Muscle layer of colon (tissue), 2 donors: Measurements from ENCODE around the gene ATP6V0C.

Source experiments
- H3K27ac ChIP-seq: one replicate; pipeline ENCODE4 v1.7.0; 2013; ENCODE audit warnings: low read depth, mild to moderate bottlenecking, low read length, moderate library complexity
- H3K27me3 ChIP-seq, 2 donors: one replicate each; pipeline ENCODE4 v1.7.0; 2013; ENCODE audit warnings: low read length in 2 of 2, mild to moderate bottlenecking in 2 of 2; ENCODE audit not compliant: insufficient read depth in 2 of 2, control insufficient read depth in 1 of 2
- H3K36me3 ChIP-seq: one replicate; pipeline ENCODE4 v1.7.0; 2013; ENCODE audit warnings: mild to moderate bottlenecking, low read length; ENCODE audit not compliant: insufficient read depth
- H3K4me1 ChIP-seq: one replicate; pipeline ENCODE4 v1.7.0; 2013; ENCODE audit warnings: mild to moderate bottlenecking, low read length; ENCODE audit not compliant: insufficient read depth
- H3K4me3 ChIP-seq, 2 donors: one replicate each; pipeline ENCODE4 v1.7.0; 2013; ENCODE audit warnings: low read length in 2 of 2, low read depth in 1 of 2, mild to moderate bottlenecking in 1 of 2, moderate library complexity in 1 of 2
- H3K9ac ChIP-seq: one replicate; pipeline ENCODE4 v1.7.0; 2013; ENCODE audit warnings: low read length
- H3K9me3 ChIP-seq: one replicate; pipeline ENCODE4 v1.7.0; 2013; ENCODE audit warnings: mild to moderate bottlenecking, low read length
- donor health status: abdominal sarcoma.
- donor health status: Adenocarcinoma of cecum.

Gene ATP6V0C

GRCh38 chr16:2485811-2486507, 27.8 kb upstream of the ATP6V0C start:
- Histone ChIP-seq H3K36me3 (no peaks in the 10 kb centered on the region), H3K9ac (no peak overlapping the region), H3K27me3 (no peaks in the 10 kb centered on the region), H3K4me1 (peaks cover 25% of the 10 kb centered on the region), H3K4me3 (no peak overlapping the region), H3K9me3 (no peaks in the 10 kb centered on the region), H3K27ac (no peak overlapping the region)

- peaks cover 25% of the 10 kb centered on the region for H3K4me1 ChIP-seq
- no peak overlapping the region for H3K27ac ChIP-seq
- no peaks in the 10 kb centered on the region for H3K27me3 ChIP-seq
- H3K36me3 ChIP-seq = no peaks in the 10 kb centered on the region
- H3K9ac ChIP-seq = no peak overlapping the region
- H3K9me3 ChIP-seq = no peaks in the 10 kb centered on the region
- no peak overlapping the region for H3K4me3 ChIP-seq
These were observed 26.9 kb upstream of the ATP6V0C start for GRCh38 chr16:2486645-2487516.

DNA sequence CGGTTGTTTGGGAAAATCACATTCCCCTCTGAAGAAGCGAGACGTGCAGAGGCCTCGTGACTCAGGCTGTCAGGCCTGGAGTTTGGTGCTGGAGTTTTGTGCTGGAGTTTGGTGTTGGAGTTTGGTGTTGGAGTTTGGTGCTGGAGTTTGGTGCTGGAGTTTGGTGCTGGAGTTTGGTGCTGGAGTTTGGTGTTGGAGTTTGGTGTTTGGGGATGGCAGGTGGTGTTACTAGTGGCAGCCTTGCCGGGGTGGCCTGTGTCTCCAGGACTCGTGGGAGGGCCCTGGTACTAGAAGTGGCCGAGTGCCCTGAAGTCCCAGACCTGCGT, 26.3 kb upstream of the ATP6V0C start:
- H3K9ac ChIP-seq = no peak overlapping the region
- peaks cover 20% of the 10 kb centered on the region for H3K4me1 ChIP-seq
- H3K9me3 ChIP-seq = no peaks in the 10 kb centered on the region
- no peak overlapping the region for H3K27ac ChIP-seq
- H3K27me3 ChIP-seq = no peaks in the 10 kb centered on the region
- H3K4me3 ChIP-seq = no peak overlapping the region
- H3K36me3 ChIP-seq = no peaks in the 10 kb centered on the region

DNA sequence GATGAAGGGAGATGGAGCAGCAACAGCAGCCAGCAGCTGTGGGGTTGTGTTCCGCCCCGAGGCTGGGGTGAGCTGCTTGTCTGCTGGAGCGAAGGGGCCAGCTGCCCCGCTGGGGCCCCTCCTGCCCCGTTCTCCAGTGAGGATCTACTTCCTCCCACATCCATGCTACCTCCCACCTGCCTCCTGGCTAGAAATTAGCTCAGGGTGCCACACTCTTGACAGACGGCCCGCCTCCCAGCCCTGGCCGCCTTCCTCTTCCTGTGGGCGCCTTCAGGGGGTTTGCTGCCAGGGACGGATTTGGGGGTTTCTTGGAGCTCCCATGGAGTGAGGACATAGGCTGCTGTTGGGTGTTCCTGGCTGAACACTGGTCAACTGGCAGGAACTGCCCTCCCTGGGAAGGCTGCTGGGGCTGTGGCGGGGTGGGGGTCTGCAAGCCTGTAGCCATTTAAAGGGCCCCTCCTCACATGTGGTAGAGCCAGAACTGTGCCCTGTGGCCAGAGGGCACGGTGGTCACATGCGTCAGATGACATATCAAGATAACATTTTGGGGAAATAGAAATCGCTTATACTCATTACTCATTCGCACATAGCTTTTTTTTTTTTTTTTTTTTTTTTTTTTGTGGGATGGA, 25.7 kb upstream of the ATP6V0C start:
- no peak overlapping the region for H3K27ac ChIP-seq
- no peaks in the 10 kb centered on the region for H3K9me3 ChIP-seq
- no peaks in the 10 kb centered on the region for H3K36me3 ChIP-seq
- no peak overlapping the region for H3K9ac ChIP-seq
- H3K4me1 ChIP-seq = peaks cover 15% of the 10 kb centered on the region
- no peak overlapping the region for H3K4me3 ChIP-seq
- H3K27me3 ChIP-seq = no peaks in the 10 kb centered on the region

DNA sequence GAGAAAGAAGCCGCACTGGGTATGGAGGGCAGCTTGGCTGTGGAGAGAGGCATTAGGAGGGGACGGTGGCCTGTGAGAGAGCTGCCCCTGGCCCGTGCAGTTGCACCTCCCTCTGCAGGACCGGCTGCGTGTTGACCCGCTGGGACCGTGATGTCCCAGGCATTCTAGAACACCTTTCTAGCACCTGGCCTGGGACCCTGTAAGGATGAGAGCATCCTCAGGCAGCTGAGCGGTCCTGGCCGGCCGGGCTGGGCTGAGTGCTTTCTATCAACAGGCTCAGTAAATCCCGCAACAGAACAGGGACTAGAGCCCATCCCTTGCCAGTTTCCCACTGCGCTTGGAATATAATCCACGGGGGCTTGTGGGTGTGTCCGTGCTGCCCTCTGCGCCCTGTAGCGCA, 24.2 kb upstream of the ATP6V0C start:
- Histone ChIP-seq H3K4me1 (no peaks in the 10 kb centered on the region), H3K9me3 (no peaks in the 10 kb centered on the region), H3K4me3 (no peak overlapping the region), H3K27me3 (no peaks in the 10 kb centered on the region), H3K36me3 (no peaks in the 10 kb centered on the region), H3K9ac (no peak overlapping the region), H3K27ac (no peak overlapping the region)

DNA sequence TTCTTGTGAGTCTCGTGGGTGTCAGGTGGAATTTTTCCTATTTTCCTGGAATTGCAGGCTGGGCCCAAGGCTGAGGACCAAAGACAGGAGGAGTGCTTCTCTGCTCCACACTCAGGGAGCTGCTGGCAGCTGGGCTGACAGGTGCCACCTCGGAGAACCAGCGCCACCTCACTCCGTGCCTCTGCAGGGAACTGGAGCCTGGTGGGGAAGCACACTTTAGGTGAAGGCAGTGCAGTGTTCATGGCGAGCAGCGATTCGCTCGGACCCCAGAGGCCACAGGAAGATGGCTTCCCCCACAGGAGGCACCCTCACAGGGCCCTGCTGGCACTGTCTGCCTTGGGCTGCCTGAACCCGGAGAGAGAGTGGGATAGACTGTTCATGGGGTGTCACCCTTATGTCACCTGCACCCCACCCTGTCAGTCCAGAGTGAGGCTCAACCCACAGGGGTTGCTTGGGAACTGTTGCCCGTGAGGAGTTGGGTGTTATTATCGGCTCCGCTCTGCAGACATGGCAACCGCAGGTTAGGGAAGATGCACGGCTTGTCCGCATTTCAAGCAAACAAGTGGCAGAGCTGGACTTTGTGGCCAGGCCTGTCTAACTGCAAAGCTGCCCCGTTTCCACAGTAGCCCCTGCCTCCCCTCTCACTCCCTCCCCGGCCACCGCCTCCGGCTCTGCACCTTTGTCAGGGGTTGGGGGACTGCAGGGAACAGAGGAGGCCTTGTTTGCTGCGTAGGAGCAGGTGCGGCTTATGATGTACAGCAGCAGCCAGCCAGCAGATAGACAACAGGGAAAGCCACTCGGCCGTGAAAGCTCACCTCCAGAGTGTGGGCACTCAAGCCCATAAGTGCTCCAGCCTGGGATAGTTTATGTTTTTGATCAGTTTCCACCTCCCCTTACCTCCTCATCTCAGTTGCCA, 23.3 kb upstream of the ATP6V0C start:
- H3K4me3 ChIP-seq = no peak overlapping the region
- H3K4me1 ChIP-seq = no peaks in the 10 kb centered on the region
- H3K36me3 ChIP-seq = no peaks in the 10 kb centered on the region
- H3K9ac ChIP-seq = no peak overlapping the region
- no peaks in the 10 kb centered on the region for H3K27me3 ChIP-seq
- H3K9me3 ChIP-seq = no peaks in the 10 kb centered on the region
- H3K27ac ChIP-seq = no peak overlapping the region

GRCh38 chr16:2492292-2492691, 21.5 kb upstream of the ATP6V0C start:
- Histone ChIP-seq H3K27ac (no peak overlapping the region), H3K9me3 (no peaks in the 10 kb centered on the region)

GRCh38 chr16:2493605-2494004, 20.1 kb upstream of the ATP6V0C start:
- H3K4me3 ChIP-seq = no peak overlapping the region
- H3K9me3 ChIP-seq = no peaks in the 10 kb centered on the region
- no peak overlapping the region for H3K9ac ChIP-seq
- no peaks in the 10 kb centered on the region for H3K4me1 ChIP-seq
- no peak overlapping the region for H3K27ac ChIP-seq
- H3K36me3 ChIP-seq = peaks cover 4% of the 10 kb centered on the region
- H3K27me3 ChIP-seq = no peaks in the 10 kb centered on the region

More at GRCh38 chr16:2492292-2492691, 21.5 kb upstream of the ATP6V0C start:
- H3K36me3 ChIP-seq = no peaks in the 10 kb centered on the region
- no peaks in the 10 kb centered on the region for H3K27me3 ChIP-seq
- H3K4me3 ChIP-seq = no peak overlapping the region
- no peak overlapping the region for H3K9ac ChIP-seq
- H3K4me1 ChIP-seq = no peaks in the 10 kb centered on the region

DNA sequence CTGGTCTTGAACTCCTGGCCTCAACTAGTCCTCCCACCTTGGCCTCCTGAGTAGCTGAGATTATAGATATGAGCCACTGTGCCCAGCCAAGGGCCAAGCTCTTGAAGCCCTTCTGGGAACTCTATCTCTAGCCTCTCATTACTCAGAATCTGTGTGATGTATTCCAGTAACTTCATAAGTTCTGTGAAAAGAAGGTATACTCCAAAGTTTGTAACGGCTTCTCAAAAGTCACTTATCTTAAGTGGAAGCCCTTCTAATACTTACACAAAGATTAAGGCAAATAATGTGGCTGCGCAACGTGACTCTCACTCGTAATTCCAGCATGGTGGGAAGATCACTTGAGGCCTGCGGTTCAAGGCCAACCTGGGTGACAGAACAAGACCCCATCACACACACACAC, 19.1 kb upstream of the ATP6V0C start:
- Histone ChIP-seq H3K9ac (no peak overlapping the region), H3K27ac (no peak overlapping the region), H3K4me3 (no peak overlapping the region), H3K9me3 (no peaks in the 10 kb centered on the region), H3K27me3 (no peaks in the 10 kb centered on the region), H3K4me1 (no peaks in the 10 kb centered on the region), H3K36me3 (peaks cover 10% of the 10 kb centered on the region)

- H3K4me1 ChIP-seq = no peaks in the 10 kb centered on the region
- H3K9me3 ChIP-seq = no peaks in the 10 kb centered on the region
- H3K27me3 ChIP-seq = no peaks in the 10 kb centered on the region
- no peak overlapping the region for H3K4me3 ChIP-seq
- H3K36me3 ChIP-seq = peaks cover 10% of the 10 kb centered on the region
- H3K9ac ChIP-seq = no peak overlapping the region
- no peak overlapping the region for H3K27ac ChIP-seq
These were observed 18.7 kb upstream of the ATP6V0C start for GRCh38 chr16:2495041-2495440.
